Activated CD8-positive, alpha-beta memory T cell treated with anti-CD3 and anti-CD28 coated beads for 48 hours (primary cell): Measurements from ENCODE around the gene ACTG1.

Source experiments
- DNase-seq, 3 experiments: peaks; one replicate each; pipeline ENCODE4 v3.0.0-alpha.2; 2020; ENCODE audit warnings: low read depth in 2 of 3, low spot score in 2 of 3

The ACTG1 gene

DNA sequence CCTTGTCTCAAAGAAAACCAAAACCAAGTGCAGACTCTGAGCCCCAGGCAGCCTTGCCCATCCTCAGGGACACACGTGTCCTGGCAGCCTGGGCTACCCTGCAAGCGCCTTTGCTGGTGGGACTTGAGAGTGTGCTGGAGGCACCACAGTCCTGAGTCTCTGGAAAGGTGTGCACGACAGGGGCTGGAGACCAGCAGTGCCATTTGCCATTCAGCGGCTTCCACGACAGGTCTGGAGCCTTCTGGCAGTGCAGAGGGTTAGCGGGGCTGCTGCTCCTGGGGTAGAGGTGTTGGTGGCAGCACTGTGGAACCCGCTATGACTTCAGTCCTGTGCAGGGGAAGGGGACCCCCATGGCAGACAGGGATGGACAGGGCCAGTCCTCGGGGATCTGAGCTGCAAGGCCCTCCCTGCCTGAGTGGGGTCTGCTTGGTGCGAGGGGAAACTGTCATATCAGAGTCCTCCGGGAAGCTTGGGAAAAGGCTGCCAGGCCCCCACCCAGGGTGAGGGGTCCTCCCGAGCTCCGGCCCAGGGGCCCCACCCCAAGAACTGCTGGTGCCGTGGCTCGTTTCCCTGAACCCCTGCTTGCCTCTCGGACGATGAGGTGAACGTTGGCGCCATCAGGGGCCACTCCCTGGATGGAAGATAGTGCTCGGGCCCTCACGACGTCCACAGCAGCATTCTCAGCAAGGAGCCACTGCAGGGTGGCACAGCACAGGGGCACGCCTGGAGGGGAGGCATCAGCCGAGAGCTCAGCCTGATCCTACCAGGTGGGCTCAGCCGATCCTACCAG, 32.8 kb upstream of the ACTG1 start:
- DNase-seq: no peak

DNA sequence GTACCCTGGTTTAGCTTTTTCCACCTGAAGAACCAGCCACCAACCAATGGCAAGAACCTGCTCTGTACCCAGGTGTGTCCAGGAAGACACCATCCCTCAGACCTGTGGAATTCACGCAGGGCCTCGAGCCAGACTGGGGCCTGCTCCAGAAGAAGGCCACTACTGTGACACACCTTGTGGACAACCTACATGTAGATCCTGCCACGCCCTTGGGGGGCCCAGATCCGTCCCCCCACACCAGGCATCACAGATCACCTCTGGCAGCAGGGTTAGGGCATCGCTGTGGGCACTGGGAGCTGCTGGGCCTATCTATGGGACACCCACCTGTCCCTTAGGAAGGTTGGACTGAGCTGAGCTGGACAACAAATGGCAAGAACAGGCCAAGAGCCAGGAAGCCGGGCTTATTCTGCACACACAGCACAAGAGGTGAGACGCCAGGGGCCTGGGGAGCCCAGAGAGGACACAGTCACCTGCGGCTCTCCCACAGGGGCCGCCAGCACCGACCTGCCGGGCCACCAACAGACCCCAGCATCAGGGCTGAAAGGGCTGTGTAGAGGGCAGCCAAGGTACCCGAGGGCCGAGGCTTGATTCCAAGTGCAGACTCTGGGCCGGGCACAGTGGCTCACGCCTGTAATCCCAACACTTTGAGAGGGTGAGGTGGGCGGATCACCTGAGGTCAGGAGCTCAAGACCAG, 31.8 kb upstream of the ACTG1 start:
- no peak for DNase-seq

DNA sequence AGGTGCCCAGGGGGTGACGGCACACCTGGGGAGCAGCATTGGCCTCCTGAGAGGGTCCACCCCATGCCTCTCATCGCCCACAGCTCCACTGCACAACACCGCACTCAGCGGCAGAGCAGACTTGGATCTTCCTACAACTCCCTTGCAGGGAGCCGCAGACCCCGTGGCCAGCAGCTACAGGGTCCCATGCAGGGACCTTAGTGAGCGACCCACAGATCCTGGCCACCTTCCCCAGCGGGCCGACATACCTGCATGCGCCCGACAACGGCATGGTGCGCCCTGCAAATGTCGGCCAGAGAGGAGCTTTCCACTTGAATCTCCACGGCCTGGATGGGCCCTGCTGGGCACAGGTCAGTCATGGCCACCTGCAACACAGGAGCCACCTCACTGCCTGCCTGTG, 31.2 kb upstream of the ACTG1 start:
- DNase-seq: no peak

DNA sequence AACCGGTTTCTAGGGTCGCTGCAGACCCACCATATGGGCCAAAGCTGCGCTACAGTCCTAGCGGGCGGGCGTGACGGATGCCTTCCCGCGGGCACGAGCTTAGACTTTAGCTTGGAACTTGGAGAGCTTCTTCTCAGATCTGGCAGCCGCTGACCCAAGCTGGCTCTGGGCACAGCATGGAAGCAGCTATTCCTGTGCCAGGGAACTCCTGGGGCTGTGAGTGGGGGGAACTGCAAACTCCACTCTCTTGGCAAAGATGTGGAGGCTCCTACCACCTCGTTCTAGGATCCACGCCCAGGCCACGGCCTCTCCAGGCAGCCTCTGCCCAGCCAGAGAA, 30.7 kb upstream of the ACTG1 start:
- DNase-seq: no peak

DNA sequence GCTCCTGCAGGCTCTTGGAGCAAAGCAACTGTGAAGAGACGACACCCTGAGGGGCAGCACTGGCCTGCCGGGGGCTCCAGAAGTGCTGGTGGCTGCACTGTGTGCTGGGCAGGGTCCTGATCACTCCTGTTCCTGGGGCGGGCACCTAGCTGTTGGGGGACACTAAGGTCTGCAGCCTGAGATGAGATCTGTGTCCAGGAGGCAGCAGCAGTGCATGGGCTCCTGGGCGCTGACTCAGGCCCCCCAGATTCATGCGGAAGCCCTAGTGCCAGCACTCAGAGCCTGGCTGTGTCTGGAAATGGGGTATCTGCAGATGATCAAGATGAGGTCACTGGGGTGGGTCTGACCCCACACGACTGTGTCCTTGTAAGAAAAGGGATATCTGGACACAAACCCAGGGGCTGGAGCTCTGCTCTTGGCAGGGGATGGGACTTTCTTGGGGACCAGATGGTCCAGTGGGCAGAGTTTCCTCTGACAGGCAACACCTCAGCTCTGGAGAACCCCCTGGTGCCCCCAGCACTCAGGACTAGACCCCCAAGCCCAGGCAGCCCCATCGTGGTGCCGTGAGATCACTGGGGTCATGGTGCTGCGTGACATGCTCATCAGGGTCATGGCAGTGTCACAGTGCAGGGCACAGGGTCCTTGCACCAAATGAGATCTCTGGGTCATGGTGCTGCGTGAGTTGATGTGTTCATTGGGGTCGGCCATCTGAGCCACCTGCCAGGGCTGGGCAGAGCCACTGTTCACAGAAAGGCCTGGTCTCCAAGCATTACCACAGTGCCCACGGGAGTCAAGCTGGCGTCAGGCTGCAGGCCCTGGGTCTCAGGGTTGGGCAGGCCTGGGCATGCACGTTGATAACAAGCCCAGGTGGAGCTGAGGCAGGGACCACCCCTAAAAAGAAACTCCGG, 30.1 kb upstream of the ACTG1 start:
- no peak for DNase-seq

DNA sequence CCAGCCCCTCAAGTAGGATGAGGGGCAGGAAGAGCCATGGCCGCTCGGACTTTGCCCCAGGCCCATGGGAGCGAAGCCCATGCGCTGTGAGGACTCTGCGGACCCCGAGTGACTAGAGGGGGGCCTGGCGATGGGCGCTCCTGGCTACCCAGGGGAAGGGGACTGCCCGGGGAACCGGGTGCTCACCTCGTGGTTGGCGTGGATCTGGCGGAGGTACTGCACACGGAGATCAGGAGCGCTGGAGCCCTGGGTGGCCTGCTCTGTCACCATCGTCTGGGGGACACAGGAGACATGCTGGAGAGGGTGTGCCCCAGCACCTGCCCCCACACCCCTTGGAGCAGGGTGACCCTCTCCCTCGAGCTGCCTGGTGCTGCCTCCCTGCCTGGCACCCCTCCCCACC, 28.5 kb upstream of the ACTG1 start:
- no peak for DNase-seq

DNA sequence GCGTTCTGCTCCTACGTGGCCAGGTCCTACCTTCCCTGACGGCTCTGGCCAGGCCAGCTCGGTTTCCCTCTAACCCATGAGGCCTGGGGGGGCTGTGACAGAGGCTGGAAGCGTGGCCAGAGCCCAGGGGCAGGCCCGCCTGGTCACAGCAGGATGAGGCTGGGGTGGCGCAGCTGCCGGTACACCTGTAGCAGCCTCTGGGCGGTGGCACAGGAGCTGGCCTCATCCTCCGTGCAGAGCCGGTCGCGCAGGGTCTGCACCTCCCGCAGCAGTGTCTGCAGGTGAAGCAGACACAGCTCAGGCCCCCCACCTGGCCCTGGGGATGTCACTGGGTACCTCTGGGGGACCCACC, 28.1 kb upstream of the ACTG1 start:
- DNase-seq: no peak

DNA sequence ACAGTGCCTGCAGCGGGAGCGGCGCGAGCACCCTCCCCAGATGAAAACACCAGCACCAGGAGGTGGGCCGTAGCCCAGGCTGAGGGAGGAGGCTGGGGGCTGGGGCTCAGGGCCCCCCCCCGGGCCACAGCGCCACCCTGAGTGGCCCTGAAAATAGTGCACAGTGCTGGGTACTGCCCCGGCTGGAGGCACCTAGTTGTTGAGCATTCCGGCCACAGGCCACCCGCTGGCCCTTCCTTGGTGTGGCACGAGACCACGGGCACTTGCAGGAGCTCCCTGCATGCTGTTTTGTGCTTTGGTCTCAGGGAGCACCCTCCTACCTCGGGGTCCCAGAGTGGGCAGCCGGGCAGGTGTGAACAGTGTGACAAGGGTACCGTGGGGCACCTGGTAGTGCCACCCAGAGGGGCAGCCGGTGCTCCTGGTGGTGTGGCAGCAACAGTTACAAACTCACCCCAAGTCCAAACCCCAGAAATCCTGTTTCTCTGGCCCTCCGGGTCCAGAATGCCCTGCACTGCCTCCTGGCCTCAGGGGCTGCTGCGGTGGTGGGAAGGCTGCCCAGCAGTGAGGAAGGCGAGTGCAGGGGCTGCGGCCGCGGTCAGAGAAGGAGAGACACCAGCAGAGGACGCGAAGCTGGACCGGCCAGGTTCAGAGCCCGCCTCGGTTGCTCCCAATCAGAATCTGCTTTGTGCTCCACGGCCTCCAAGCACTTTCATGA, 27.5 kb upstream of the ACTG1 start:
- no peak for DNase-seq

DNA sequence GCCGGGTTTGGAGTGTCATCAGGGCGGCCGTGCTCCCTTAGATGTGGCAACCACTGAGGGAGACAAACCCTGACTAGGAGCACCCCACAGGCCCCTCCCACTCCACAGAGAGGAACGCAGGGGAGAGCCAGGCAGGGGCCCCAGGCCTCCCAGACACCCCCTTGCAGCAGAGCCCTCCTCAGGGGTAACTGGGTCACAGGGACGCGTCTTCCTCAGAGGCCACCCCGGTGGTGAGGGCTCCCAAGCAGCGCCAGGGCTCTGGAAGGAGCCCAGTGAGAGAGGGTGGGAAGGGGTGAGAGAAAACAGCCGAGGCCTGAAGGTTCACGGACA, 26.9 kb upstream of the ACTG1 start:
- no peak for DNase-seq

DNA sequence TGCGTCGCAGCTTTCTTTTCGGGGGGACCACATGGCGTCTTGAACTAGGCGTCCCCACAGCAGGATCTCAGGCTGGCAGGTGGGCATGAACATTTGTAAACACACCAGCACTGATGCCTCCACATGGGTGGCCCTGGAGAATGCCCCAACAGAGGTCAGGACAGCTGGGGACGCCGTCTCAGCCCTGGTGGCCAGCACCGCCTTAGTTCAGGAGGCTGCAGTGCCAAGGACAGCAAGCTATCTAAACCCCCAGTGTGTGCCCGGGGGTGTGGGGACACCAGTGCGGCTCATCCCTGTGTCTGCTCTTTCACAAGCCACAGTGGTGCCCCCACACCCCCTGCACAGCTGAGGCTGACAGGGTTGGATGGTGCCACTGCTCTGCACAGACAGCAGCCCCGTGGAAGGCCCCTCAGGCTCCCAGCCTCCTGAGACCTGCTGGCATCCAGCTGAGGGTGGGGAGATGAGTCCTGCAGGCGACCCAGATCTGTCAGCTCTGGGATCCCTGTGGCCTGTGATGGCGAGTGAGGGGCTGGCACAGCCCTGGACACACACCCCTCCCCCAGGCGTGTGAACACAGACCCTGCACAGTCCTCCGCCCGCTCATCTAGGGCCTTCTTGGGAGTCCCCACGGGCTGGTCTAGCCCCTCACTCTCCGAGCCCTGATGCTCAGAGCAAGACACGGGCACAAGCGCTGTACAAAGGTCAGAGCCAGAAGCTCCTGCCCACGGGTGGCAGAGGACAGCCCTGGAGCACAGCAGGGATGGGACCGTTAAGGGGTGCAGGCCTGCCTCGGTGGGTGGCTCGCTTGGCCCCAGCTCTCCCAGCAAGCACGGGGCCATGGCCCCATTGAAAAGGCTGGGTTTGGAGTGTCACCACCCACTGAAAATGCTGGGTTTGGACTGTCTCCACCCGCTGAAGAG, 26.3 kb upstream of the ACTG1 start:
- no peak for DNase-seq

DNA sequence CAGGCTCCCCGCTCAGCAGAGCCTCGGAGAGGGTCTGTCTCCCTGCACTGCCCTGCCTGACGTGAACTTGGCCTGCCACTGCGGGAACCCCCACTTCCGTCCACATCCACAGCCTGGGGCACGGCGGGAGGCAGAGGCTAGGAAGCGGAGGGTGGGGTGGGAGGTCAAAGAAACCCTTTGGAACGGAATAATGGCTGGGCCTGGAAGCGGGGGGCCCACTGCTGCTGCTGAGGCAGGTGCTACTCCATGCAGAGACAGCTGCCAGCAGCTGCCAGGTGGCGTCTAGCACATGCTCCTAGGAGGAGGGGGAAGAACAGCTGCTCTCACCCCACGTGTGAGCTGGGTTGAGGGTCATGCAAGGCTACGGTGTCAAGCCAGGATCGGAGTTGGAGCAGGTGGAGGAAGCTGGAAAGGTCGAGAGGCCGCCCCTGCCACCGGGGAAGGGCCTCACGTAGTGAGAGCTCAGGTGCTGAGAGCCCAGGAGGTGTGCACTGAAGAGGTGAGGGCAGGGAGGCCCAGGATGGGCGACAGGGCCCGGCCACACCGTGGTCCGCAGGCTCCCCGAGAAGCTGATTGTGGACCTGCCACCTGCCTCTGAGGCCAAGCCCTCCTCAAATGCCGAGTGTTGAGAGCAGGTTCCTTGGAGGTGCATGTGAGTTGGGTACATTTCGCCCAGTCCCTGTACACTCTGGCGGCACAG, 25.4 kb upstream of the ACTG1 start:
- no peak for DNase-seq

DNA sequence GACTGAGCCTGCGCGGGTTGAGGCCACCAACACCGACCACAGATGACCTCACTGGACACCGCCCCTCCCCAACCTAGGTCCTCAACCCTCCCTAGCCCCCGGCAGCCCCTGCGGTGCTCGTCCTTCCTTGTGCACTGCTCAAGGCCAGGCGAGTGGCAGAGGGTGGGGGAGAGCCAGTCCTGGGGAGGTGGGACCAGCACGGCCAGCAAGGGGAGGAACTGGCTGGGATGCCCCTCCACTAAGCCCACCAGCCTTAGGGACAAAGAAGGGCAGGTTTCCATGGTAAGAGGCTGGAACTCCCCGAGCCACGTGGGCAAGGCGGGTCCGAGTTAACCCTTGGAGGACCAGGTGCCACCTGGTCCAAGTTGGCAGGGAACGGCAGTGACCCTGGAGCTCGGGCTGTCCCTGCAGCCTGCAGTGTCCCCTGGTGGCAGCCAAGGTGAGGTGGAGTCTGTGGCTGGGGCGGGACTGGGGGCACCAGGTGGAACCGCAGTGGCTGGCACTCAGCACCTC, 24.8 kb upstream of the ACTG1 start:
- DNase-seq: no peak

DNA sequence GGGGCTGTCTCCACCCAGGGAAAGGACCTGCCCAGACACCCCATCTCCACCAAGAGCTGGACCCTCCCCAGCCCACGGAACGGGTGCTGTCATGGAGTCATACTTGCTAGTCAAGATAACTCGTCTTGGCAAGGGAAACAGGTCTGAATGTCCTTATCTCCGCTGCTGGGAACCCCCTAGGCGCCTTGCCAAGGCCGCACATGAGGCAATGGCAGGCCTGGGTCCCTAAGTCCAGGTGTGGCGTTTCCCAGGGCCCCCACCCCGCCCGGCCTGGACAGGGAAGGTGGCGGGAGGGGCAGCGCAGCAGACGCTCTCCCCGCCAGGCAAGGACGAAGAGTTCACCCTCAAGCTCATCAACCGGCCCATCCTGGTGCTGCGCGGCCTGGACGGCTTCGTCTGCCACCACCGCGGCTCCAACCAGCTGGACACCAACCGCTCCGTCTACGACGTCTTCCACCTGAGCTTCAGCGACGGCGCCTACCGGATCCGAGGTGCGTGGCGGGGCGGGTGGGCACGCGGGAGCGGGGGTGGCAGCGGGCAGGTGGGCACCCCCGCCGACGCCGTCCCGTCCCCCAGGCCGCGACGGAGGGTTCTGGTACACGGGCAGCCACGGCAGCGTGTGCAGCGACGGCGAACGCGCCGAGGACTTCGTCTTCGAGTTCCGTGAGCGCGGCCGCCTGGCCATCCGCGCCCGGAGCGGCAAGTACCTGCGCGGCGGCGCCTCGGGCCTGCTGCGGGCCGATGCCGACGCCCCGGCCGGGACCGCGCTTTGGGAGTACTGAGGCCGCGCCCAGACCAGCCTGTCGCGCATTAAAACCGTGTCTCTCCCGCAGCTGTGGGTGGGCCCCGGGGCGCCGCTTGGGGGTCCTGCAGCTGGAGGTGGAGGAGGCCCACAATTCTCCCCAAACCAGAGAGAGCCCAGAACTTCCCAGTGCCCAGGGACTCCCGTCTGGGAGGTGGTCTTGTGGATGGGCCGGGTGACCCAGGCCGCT, 24.0 kb upstream of the ACTG1 start:
- DNase-seq: no peak

DNA sequence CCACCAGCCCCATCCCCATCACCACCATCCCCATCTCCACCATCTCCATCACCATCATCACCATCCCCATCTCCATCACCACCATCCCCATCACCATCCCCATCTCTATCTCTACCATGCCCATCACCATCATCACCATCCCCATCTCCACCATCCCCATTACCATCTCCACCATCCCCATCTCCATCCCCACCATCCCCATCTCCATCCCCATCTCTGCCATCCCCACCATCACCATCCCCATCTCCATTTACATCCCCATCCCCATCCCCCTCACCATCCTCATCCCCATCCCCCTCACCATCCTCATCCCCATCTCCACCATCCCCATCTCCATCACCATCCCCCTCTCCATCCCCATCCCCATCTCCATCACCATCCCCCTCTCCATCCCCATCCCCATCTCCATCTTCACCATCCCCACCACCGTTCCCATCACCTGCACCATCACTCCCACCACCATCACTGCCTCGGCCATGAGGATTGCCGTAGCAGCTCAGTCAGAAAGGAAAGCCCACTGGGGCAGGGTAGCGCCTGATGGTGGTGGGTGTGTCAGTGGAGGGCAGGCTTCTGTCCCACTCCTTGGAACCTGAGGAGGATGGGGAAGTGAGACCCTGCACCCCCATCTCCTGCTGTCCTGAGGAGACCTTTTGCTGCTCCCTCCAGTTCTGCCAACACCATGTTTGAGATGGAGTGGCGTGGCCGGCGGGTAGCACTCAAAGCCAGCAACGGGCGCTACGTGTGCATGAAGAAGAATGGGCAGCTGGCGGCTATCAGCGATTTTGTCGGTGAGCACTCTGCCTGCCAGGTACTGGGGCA, 23.1 kb upstream of the ACTG1 start:
- DNase-seq: no peak

DNA sequence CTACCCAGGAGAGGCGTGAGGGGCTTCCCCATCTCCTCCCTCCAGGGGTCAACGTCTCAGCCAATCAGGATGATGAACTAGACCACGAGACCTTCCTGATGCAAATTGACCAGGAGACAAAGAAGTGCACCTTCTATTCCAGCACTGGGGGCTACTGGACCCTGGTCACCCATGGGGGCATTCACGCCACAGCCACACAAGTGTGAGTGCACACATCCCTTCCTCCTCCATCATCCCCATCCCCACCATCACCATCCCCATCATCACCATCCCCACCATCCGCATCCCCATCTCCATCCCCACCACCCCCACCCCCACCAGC, 22.4 kb upstream of the ACTG1 start:
- no peak for DNase-seq

DNA sequence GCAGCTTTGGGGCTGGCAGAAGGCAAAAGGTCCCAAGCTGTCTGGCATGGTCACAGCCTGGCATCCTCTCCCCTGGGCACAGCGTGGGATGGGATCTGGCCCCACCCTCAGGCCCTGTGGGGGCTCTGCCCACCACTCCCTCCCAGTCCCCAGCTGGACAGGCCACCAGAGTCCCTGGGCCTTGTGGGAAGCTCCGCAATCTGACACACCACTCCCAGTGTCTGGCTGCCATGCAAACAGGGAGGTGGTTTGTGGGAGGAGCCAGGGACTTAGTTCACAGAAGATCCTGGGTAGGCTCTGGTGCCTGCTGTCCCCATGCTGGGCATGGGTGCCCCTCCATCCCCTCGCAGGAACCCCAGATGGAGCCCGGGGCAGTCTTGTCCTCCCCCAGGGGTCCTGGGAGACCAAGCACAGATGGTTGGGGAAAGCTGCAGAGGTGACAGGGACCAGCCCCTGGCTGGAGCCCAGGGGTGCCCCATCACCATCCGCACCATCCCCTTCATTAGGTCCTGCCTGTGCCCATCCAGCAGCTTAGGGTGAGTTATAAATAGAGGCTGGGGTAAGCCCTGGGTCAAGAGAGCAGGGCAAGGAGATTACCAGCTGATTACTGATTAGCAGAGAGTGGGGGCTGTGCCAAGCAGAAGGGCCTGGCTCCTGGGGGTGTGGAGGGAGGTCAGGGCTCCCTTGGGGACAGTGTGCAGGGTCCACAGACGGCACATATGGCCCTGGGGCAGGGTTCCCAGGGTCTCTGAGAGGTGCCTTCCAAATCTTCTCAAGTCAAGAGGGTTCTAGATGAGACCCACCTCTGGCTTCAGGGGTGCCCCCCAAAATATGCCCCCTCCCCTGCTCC, 21.8 kb upstream of the ACTG1 start:
- DNase-seq: no peak
